Measurements from ENCODE around the gene C1orf232. TPM values are rescaled to one million over a fixed set of nuclear protein-coding genes. Genes with fewer than 3 reads are reported as not detected.

C1orf232 gene
- total and polyA plus RNA-seq, 2 of the 8 experiments (the other 6 are each of a cell fraction or from before 2014, with no cell fraction given), result not detected

GRCh38 chr1:26127235-26128163, 41.3 kb downstream of the C1orf232 start:
- CTCF ChIA-PET (ENCODE audit: partially characterized antibody), result interaction anchor here (0.7 to 4.2 kb wide), 7 partner anchors 10 to 98 kb away, joined by 3 to 44 read pairs (median 4); partner anchors contain the start of gene ZNF593
- H2BK12ac ChIP-seq (ENCODE audit: low read depth, low read length), result no peak overlapping the region
- WGBS, 2 experiments (ENCODE audit: extremely low coverage in 1 of 2, insufficient coverage in 1 of 2, insufficient read length in 1 of 2, insufficient replicate concordance in 2 of 2, low coverage in 1 of 2, low lambda C conversion rate in 2 of 2, missing lambda C conversion rate in 1 of 2), result 82% methylated on average over 13 of the region's 13 CpGs; no CpG with 5 or more reads in 1 of the 2 experiments

More at GRCh38 chr1:26127235-26128163, 41.3 kb downstream of the C1orf232 start:
- H3K4me1 ChIP-seq (replicated peaks in 1 of 4; ENCODE audit: control insufficient read depth in 3 of 4, insufficient read depth in 4 of 4, low read length in 3 of 4), result no peaks in the 10 kb centered on the region
- H3K79me1 ChIP-seq (ENCODE audit: low read depth, low read length), result no peaks in the 10 kb centered on the region
- no peak overlapping the region for H3K56ac ChIP-seq (replicated peaks; ENCODE audit: insufficient read length, low read depth, low read length)
- no peak overlapping the region for H2BK15ac ChIP-seq (ENCODE audit: low read length)
- no peak overlapping the region for H3K4ac ChIP-seq (replicated peaks; ENCODE audit: insufficient read length, low read depth, low read length)
- no peak overlapping the region for H3K18ac ChIP-seq (ENCODE audit: extremely low read depth, low read length)
- no peaks in the 10 kb centered on the region for H3K9me3 ChIP-seq (ENCODE audit: insufficient read depth in 2 of 2, low read depth in 1 of 2, low read length in 1 of 2)
- H4K20me1 ChIP-seq (replicated peaks in 1 of 2; ENCODE audit: control insufficient read depth in 1 of 2, insufficient read depth in 2 of 2, low read length in 2 of 2), result peaks cover 0 to 2% of the 10 kb centered on the region in 2 experiments
- H3K79me2 ChIP-seq (ENCODE audit: control insufficient read depth in 1 of 2, insufficient read depth in 2 of 2, low read length in 2 of 2), result no peaks in the 10 kb centered on the region
- POLR2A ChIA-PET (ENCODE audit: partially characterized antibody), result interaction anchor here (0.8 to 1.9 kb wide), 4 partner anchors 7 to 24 kb away, joined by 3 to 4 read pairs (median 4); no protein-coding TSS in a partner anchor
- H4K5ac ChIP-seq (ENCODE audit: insufficient read length, low read depth, low read length), result no peak overlapping the region
- no peaks in the 10 kb centered on the region for H3K27me3 ChIP-seq (replicated peaks in 1 of 4; ENCODE audit: control insufficient read depth in 3 of 4, extremely low read depth in 1 of 4, insufficient read depth in 3 of 4, low read length in 3 of 4)
- no peak overlapping the region for H2AK5ac ChIP-seq (ENCODE audit: low read depth, low read length)
- DNase-seq (ENCODE audit: low read depth in 1 of 2, low spot score in 2 of 2) (peak in 1 of 2 experiments; percentile 33), FAIRE-seq (no peak)
- H3K9ac ChIP-seq (replicated peaks in 1 of 4; ENCODE audit: extremely low read depth in 1 of 4, low read depth in 3 of 4, low read length in 3 of 4), result no peak overlapping the region
- H4K91ac ChIP-seq (replicated peaks; ENCODE audit: insufficient read length, low read length), result no peak overlapping the region
- H2BK20ac ChIP-seq (ENCODE audit: low read length), result no peak overlapping the region
- no peak overlapping the region for H3K23ac ChIP-seq (ENCODE audit: insufficient read length)
- H4K8ac ChIP-seq (ENCODE audit: extremely low read depth, insufficient read depth, low read length), result no peak overlapping the region
- H3K4me2 ChIP-seq (ENCODE audit: insufficient read depth in 1 of 2, low read depth in 2 of 2, low read length in 2 of 2), result no peak overlapping the region
- H2BK120ac ChIP-seq (replicated peaks; ENCODE audit: low read depth, low read length), result no peak overlapping the region
- no peaks in the 10 kb centered on the region; the same call in 1 of the 2 replicates for H3K23me2 ChIP-seq (ENCODE audit: low read depth, low read length)
- H3K4me3 ChIP-seq (ENCODE audit: extremely low read depth in 1 of 4, insufficient read depth in 2 of 4, low read depth in 3 of 4, low read length in 4 of 4), result no peak overlapping the region
- TF ChIP-seq POLR2AphosphoS5 (IDR thresholded peaks at IDR 0.05; ENCODE audit: low read depth, low read length) (no peak), GTF2F1 (IDR thresholded peaks at IDR 0.05; ENCODE audit: borderline replicate concordance, low read depth, low read length) (no peak), SIN3A (conservative IDR thresholded peaks at IDR 0.05 in 1 of 2, IDR thresholded peaks at IDR 0.05 in 1 of 2; ENCODE audit: low read depth in 1 of 2, low read length in 2 of 2) (no peak), EP300 (IDR thresholded peaks at IDR 0.05; ENCODE audit: borderline replicate concordance in 1 of 2, low read depth in 2 of 2, low read length in 2 of 2) (no peak), KDM4A (IDR thresholded peaks at IDR 0.05; ENCODE audit: low read depth, low read length, severe bottlenecking) (no peak), KDM1A (IDR thresholded peaks at IDR 0.05; ENCODE audit: borderline replicate concordance, low read length) (no peak), SP2 (IDR thresholded peaks at IDR 0.05; ENCODE audit: low read length) (no peak), ATF3 (IDR thresholded peaks at IDR 0.05; ENCODE audit: insufficient read depth, low read depth, low read length) (no peak)
- no peak overlapping the region for H3K27ac ChIP-seq (ENCODE audit: low read depth, low read length)
- no peak overlapping the region for H2AFZ ChIP-seq (ENCODE audit: low read length)
- peaks cover 0 to 1% (median 0%) of the 10 kb centered on the region in 4 experiments; a peak in 1 of 8 replicates for H3K36me3 ChIP-seq (ENCODE audit: control insufficient read depth in 2 of 4, insufficient read depth in 4 of 4, low read length in 3 of 4)
- no peak overlapping the region for H2BK5ac ChIP-seq (ENCODE audit: low read depth, low read length)
- no peak overlapping the region for H3K14ac ChIP-seq (ENCODE audit: insufficient read length)

All from H1 (cell line).